Measurements from ENCODE around the gene IL1RAPL2. TPM values are rescaled to one million over a fixed set of nuclear protein-coding genes. Genes with fewer than 3 reads are reported as not detected.

Gene IL1RAPL2
- total RNA-seq, 4 donors from 2014 or later: 0.50 to 1.3 (median 0.67) TPM

GRCh38 chrX:104803219-104803618, 237.2 kb downstream of the IL1RAPL2 start:
- TF ChIP-seq POLR2A (IDR thresholded peaks at IDR 0.05; ENCODE audit: low read depth) (no peak), POLR2AphosphoS5 (IDR thresholded peaks at IDR 0.05) (no peak), CTCF (IDR thresholded peaks at IDR 0.05) (no peak)
- H3K27ac ChIP-seq (replicated peaks in 1 of 4): no peak overlapping the region
- H3K9me3 ChIP-seq: no peaks in the 10 kb centered on the region
- intact Hi-C loops (cut with DNase I): no loop called here
- H3K4me1 ChIP-seq: no peaks in the 10 kb centered on the region
- no peak overlapping the region for H3K4me3 ChIP-seq
- no peak for DNase-seq (ENCODE audit: extremely low spot score)
- no peaks in the 10 kb centered on the region for H3K36me3 ChIP-seq
- 75% methylated on average over 1 of the region's 1 CpG for WGBS
- no peaks in the 10 kb centered on the region for H3K27me3 ChIP-seq

GRCh38 chrX:104806346-104806745, 240.3 kb downstream of the IL1RAPL2 start:
- no peak for DNase-seq (ENCODE audit: extremely low spot score)
- 55% methylated on average over 2 of the region's 2 CpGs for WGBS
- H3K27ac ChIP-seq (replicated peaks in 1 of 4): no peak overlapping the region
- no peak for TF ChIP-seq CTCF (IDR thresholded peaks at IDR 0.05)
- TF ChIP-seq EP300 (IDR thresholded peaks at IDR 0.05): no peak
- TF ChIP-seq POLR2A (IDR thresholded peaks at IDR 0.05; ENCODE audit: low read depth): no peak
- TF ChIP-seq POLR2AphosphoS5 (IDR thresholded peaks at IDR 0.05): no peak
- intact Hi-C loops (cut with DNase I): no loop called here
- H3K4me1 ChIP-seq: no peaks in the 10 kb centered on the region
- no peaks in the 10 kb centered on the region for H3K9me3 ChIP-seq
- H3K27me3 ChIP-seq: no peaks in the 10 kb centered on the region
- no peak overlapping the region for H3K4me3 ChIP-seq
- no peaks in the 10 kb centered on the region for H3K36me3 ChIP-seq

GRCh38 chrX:104833401-104833800, 267.4 kb downstream of the IL1RAPL2 start:
- H3K27ac ChIP-seq (replicated peaks in 1 of 4): no peak overlapping the region
- H3K36me3 ChIP-seq: no peaks in the 10 kb centered on the region
- no peak overlapping the region for H3K4me3 ChIP-seq
- intact Hi-C loops (cut with DNase I): no loop called here
- WGBS: 46% methylated on average over 2 of the region's 2 CpGs
- TF ChIP-seq POLR2A (IDR thresholded peaks at IDR 0.05; ENCODE audit: low read depth) (no peak), POLR2AphosphoS5 (IDR thresholded peaks at IDR 0.05) (no peak), EP300 (IDR thresholded peaks at IDR 0.05) (no peak), CTCF (IDR thresholded peaks at IDR 0.05) (no peak)
- no peaks in the 10 kb centered on the region for H3K4me1 ChIP-seq
- no peak for DNase-seq (ENCODE audit: extremely low spot score)
- H3K27me3 ChIP-seq: no peaks in the 10 kb centered on the region
- no peaks in the 10 kb centered on the region for H3K9me3 ChIP-seq

- H3K27me3 ChIP-seq: no peaks in the 10 kb centered on the region
- WGBS: no CpG with 5 or more reads among the region's 4 CpGs
- no peak overlapping the region for H3K27ac ChIP-seq (replicated peaks in 1 of 4)
- H3K4me1 ChIP-seq: no peaks in the 10 kb centered on the region
- peaks cover 0 to 10% (median 0%) of the 10 kb centered on the region in 4 donors for H3K9me3 ChIP-seq
- intact Hi-C loops (cut with DNase I): no loop called here
- no peaks in the 10 kb centered on the region for H3K36me3 ChIP-seq
- H3K4me3 ChIP-seq: no peak overlapping the region
- DNase-seq (ENCODE audit: extremely low spot score): no peak
- no peak for TF ChIP-seq POLR2AphosphoS5 (IDR thresholded peaks at IDR 0.05)
- no peak for TF ChIP-seq CTCF (IDR thresholded peaks at IDR 0.05)
- TF ChIP-seq POLR2A (IDR thresholded peaks at IDR 0.05; ENCODE audit: low read depth): no peak
- TF ChIP-seq EP300 (IDR thresholded peaks at IDR 0.05): no peak
These were observed 276.6 kb downstream of the IL1RAPL2 start for GRCh38 chrX:104842646-104843045.

GRCh38 chrX:104852241-104852640, 286.2 kb downstream of the IL1RAPL2 start:
- no peak overlapping the region for H3K27ac ChIP-seq (replicated peaks in 1 of 4)

More at GRCh38 chrX:104852241-104852640, 286.2 kb downstream of the IL1RAPL2 start:
- H3K4me1 ChIP-seq: no peaks in the 10 kb centered on the region
- no peak for DNase-seq (ENCODE audit: extremely low spot score)
- TF ChIP-seq POLR2AphosphoS5 (IDR thresholded peaks at IDR 0.05) (no peak), EP300 (IDR thresholded peaks at IDR 0.05) (no peak), POLR2A (IDR thresholded peaks at IDR 0.05; ENCODE audit: low read depth) (no peak), CTCF (IDR thresholded peaks at IDR 0.05) (no peak)
- intact Hi-C loops (cut with DNase I): no loop called here
- H3K36me3 ChIP-seq: no peaks in the 10 kb centered on the region
- H3K9me3 ChIP-seq: no peaks in the 10 kb centered on the region
- WGBS: 90% methylated on average over 1 of the region's 1 CpG
- no peaks in the 10 kb centered on the region for H3K27me3 ChIP-seq
- H3K4me3 ChIP-seq: no peak overlapping the region

All from esophagus muscularis mucosa (tissue), 4 donors.